Spleen (tissue), 7 donors: ENCODE measurements around the gene STAC3.

Experiments used
- POLR2A ChIP-seq, 3 donors: fragments of 450-650 bp; IDR thresholded peaks; one replicate each; pipeline ENCODE4 v1.5.1; 2017; ENCODE audit warnings: antibody characterized with exemption in 3 of 3, mild to moderate bottlenecking in 1 of 3
- POLR2AphosphoS5 ChIP-seq, 3 donors: sonication (generic); formaldehyde crosslinking; IDR thresholded peaks; one replicate each; pipeline ENCODE4 v1.5.1; 2017; ENCODE audit warnings: antibody characterized with exemption in 3 of 3
- TF ChIP-seq, protein P1 (sequence below), 11 experiments: fragments of 200-600 bp in 7 of 11; fragments of 450-650 bp in 4 of 11; sonication (generic) in 4 of 11; IDR thresholded peaks in 8 of 11; conservative IDR thresholded peaks in 3 of 11; 1 replicate in 7 of 11; 2 replicates in 4 of 11; pipeline versions ENCODE4 v1.4.0 to v1.8.0; 2016 to 2021; ENCODE audit warnings: antibody characterized with exemption in 11 of 11, inconsistent platforms in 4 of 11, mild to moderate bottlenecking in 1 of 11
- donor health status: DM: no; HTN: no; CAD: no; lungs with moderate emphysema.
- donor health status: DM: no; HTN: no; CAD: no.
- donor health status: DM: no; HTN: no; CAD: no.

DNA sequence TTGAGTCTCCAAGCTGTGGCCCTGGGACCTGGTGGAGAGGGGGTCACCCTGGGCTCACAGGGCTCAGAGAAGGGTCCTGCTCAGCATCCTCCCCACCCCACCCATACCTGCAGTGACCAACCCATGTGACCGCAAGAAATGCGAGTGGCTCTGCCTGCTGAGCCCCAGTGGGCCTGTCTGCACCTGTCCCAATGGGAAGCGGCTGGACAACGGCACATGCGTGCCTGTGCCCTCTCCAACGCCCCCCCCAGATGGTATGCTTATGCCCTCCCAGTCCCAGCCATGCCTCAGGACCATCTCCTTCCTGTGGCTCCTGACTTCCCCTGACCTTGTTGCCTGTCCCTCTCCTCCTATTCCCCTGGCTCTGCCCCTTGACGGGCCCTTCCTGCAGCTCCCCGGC lies 41.1 kb downstream of the STAC3 start:
- TF ChIP-seq, protein P1, sequence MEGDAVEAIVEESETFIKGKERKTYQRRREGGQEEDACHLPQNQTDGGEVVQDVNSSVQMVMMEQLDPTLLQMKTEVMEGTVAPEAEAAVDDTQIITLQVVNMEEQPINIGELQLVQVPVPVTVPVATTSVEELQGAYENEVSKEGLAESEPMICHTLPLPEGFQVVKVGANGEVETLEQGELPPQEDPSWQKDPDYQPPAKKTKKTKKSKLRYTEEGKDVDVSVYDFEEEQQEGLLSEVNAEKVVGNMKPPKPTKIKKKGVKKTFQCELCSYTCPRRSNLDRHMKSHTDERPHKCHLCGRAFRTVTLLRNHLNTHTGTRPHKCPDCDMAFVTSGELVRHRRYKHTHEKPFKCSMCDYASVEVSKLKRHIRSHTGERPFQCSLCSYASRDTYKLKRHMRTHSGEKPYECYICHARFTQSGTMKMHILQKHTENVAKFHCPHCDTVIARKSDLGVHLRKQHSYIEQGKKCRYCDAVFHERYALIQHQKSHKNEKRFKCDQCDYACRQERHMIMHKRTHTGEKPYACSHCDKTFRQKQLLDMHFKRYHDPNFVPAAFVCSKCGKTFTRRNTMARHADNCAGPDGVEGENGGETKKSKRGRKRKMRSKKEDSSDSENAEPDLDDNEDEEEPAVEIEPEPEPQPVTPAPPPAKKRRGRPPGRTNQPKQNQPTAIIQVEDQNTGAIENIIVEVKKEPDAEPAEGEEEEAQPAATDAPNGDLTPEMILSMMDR (IDR thresholded peaks at IDR 0.05 in 8 of 11, conservative IDR thresholded peaks at IDR 0.05 in 3 of 11), result no peak
- peak in 1 of 3 donors; percentile 8 for TF ChIP-seq POLR2AphosphoS5 (IDR thresholded peaks at IDR 0.05)
- TF ChIP-seq POLR2A (IDR thresholded peaks at IDR 0.05), result no peak
